LoVo (cell line): ENCODE results near the gene CACNG5.

Source experiments
- DNase-seq: peaks from one replicate; pipeline ENCODE4 v3.0.0-alpha.2; 2016; ENCODE audit warnings: low spot score

The CACNG5 gene, protein sequence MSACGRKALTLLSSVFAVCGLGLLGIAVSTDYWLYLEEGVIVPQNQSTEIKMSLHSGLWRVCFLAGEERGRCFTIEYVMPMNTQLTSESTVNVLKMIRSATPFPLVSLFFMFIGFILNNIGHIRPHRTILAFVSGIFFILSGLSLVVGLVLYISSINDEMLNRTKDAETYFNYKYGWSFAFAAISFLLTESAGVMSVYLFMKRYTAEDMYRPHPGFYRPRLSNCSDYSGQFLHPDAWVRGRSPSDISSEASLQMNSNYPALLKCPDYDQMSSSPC

DNA sequence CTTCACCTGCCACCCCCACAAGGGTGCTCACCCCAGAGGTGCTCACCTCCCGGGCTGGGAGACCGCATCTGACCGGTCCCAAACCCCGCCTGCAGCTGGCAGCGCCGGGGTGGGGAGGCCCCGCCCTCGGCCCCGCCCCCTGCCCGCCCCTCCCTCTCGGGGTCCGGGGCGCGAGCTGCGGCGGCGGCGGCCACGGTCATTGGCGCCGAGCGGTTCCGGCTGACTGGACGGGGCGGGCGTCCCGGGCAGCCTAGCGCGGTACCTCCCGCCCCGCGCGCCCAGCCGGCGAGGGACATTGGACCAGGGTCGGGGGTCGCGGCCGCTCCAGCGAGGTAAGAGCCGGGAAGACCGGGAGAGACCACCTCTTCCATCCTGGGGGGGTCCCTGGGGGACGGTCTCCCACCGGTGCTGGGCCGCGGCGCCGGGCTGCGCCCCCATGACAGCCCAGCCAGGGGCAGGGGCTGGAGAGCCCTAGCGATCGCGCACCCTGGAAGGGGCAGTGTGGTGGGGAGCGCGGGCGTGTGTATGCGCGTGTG lies at the start of gene CACNG5:
Gene CACNG5, plus strand, starts transcription at position 199 of the 536 bp plus-strand sequence. CDS start 42,216 bp downstream, outside the sequence.
- no peak for DNase-seq

DNA sequence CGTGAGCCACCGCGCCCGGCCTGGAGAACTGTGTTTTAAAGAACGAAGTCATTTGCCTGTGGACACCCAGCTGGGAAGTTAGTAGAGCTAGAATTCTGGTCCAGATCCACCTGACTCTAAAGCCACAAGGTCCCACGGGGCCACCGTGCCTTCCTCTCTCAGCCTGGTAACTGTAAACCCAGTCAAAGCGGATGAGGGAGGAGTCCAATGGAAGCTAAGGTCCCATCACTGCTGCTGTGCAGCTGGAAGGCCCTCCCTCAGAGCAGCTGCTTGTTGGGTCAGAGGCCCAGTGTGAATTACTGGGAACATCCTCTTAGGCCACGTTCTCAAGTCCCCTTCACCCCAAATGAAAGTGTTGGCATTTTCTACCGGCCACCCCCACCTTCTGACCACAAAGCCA lies 48.8 kb upstream of the CACNG5 start:
- no peak for DNase-seq

DNA sequence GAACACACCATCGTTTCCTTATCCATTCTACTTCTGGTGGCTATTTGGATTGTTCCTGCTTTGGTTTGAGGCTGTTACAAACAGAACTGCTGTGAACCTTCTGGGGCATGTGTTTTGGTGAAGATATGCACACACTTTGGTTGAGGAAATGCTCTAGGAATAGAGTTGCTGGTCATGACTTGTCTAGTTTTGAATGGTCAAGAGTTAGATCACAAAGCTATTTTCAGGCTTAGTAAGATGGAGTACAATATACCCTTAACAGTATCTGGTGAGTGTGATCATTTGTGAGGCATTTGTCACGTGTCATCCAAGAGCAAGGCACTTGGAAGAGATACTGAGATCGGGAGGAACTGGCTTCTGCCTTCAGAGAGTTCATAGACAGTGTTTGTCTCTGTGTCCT lies 47.0 kb upstream of the CACNG5 start:
- no peak for DNase-seq

DNA sequence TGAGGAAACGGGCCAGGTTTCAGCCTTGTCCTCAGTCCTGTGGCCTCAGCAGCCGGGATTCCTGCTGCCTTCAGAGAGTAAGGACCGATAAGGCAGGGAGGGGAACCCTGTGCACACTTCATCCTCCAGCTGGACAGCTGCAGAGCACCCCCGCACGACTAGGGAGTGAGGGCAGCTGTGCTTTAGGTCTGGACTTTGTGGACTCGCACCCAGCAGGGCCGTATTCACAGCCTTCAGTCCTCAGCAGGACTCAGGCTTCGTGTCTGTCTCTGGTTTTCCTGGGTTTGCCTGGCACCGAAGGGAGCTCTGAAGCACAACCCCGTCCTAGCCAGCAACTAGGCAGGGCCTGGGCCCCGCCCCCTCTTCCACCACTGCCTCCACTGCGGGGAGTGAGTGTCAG lies 45.8 kb upstream of the CACNG5 start:
- no peak for DNase-seq

DNA sequence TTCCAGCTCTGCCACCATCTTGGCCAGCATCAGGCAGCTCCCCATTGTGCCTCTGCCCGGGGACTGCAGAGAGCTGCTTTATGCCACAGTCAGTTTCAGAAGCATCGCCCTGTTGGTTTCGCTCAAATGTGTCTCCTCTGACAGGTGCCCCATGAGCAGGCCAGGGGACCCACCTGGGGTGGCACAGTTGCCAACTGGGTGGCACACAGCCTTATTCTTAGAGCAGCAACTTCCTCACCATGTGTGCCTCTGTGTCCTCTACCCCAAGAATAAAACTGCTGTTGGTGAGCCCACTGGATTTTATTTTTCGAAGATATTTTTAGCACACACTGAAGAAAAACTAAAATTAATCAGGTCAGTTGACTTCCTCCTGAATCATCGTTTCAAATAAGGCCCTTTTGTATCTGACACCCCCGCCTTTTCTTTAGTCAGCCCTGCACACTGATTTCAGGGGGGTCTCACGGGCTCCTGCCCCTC lies 44.9 kb upstream of the CACNG5 start:
- no peak for DNase-seq

DNA sequence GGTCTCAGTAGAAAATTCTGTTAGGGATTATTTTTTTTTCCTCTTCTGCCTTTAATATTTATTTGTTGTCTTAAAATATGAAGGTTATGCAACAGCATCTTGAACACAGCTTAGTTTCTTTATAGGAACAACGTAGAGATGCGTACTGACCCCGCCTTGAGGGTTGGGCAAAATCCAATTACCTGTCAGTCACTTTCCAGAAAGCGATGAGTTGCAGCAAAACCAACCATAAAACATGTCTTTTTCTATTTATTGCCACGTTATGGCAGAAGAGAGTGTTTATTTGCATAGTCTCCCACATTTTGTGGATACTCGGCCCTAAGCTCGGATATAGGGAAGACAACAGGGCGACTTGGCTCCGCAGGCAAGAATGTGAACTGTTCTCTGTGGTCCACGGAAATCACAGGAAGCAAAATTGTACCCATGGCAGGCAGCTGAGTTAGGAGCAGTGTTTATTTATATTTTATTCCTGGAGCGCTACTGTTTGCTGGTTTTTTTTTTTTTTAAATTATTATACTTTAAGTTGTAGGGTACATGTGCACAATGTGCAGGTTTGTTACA lies 44.3 kb upstream of the CACNG5 start:
- no peak for DNase-seq

DNA sequence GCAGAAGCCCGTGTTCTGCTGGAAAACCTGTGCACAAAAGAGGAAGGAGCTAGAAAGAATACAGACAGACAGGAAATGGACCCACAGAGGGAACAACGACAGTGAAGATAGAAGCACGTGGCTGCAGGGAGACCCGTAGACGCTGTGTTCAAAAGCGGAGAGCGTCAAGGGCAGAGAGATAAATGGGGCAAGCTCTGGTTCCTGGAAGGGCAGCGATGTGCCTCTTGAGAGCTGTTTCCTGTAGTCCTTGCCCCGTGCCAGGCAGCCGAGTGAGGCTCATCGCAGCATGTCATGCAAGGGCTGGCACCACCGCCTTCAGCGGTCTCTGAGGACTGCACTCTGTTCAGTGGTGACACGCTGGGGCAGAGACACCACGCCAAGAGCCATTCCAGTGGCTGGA lies 43.6 kb upstream of the CACNG5 start:
- DNase-seq, result no peak

DNA sequence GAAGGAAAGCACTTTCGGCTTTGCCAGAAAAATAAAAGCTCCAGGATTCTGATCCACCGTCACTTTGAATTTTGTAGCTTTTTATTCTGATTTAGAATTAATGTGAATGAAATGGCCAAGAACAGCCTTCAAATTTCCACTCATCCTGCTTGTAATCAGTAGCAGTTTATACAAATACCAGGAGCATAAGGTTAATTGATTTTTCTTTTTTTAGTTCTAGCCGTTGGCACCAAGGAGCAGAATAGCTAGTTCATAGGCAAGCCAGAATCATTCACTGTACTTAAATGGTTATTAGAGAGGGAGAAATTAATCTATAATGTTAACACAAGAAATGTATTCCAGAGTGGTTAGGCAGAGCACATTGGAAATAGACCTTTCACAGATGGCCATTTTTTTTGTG lies 41.1 kb upstream of the CACNG5 start:
- DNase-seq, result no peak

DNA sequence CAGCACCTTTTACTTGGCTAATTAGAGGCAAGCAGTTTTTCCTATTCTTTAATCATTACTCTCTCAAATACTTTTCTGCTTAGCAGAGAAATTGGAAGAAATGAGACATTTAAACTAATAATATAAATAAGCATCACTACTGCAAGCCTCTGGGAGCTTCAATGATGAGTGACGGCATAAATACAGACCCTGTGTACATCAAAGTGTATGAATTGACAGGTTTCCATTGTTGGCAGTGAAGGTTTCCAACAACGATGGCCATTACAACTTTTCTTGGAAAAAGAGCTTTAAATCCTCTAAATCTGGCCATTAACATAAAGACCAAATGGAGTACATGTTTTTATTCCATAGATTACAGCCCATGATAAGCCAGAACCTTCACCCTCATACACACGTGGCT lies 39.4 kb upstream of the CACNG5 start:
- DNase-seq, result no peak

DNA sequence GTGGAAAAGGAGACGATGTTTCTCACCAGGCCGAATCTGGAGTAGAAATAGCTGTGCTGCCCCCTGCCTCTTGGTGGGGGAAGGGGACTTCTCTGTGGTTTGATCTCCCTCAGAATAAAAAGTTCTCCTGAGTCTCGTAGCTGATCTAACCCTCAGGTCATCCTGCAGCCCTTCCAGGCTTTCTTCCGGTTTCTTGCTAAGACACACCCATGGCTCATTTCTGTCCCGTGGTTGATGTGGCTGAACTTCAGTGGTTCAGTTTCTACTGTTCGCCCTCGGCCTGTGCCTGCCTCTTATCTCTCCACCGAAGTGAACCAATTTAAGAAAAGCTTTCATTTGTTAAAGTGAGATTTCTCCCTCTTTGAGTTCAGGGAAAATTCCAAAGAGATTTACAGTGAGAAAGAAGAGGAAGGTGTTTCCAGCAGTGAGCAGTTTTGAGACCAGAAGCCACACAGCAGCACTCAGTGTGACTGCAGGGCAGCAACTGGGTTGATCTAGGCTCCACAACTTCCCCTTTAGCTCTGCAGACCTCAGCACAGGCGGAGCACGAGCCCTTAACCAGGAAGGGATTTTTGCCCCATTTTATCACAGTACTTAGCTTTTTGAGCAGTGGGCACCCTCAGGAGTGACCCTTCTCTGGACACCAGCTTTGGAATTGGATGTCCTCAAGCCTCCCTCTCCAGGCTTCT lies 34.9 kb upstream of the CACNG5 start:
- DNase-seq, result no peak

DNA sequence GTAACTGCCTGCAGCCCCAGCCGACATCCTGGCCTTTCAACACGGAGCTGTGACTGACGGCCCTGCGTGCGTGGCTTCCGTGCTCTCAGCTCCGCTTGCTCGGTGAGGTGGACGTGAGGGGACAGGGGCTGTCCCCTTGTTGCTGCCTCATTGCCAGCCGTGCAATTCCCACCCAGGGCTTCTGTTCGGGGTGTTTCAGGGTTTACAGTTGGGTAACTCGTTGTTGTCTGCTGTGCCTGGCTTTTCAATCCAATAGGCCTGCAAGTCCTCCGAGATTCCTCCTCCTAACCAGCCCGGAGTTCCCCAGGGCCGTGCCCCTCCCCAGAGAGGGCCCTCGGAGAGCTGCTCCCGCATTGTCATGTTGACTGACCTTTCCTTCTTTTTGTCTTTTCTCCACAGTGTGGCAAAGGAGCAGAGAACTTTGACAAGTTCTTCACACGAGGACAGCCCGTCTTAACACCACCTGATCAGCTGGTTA lies 31.4 kb upstream of the CACNG5 start:
- DNase-seq, result no peak

DNA sequence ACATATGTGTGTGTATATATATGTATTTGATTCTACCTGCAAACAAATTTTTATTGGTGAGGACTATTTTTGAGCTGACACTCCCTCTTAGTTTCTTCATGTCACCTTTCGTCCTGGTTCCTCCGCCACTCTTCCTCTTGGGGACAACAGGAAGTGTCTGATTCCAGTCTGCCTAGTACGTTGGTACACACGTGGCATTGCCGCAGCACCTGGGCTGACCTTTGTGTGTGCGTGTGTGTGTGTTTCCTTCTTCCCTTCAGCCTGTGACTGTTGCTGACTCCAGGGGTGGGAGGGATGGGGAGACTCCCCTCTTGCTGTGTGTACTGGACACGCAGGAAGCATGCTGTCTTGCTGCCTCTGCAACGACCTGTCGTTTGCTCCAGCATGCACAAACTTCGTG lies 29.4 kb upstream of the CACNG5 start:
- no peak for DNase-seq

DNA sequence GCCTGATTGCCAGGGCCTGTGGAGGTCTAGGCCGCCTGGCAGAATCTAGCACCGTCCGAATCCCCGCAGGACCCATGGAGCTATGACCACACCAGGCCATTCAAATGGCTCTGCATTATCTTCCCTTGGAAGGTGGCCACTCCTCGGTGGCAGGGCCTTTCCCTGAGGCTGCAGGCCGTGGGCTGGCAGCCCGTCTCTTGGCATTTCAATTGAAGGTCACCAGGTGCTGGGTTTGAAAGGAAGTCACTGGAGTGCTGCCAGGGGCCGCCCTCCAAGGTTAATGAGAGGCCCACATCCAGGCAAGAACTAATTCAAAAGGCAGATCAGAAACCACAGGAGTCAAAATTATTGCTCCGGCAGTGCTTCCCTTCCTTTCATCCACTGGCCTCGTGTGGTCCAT lies 27.7 kb upstream of the CACNG5 start:
- DNase-seq, result no peak

DNA sequence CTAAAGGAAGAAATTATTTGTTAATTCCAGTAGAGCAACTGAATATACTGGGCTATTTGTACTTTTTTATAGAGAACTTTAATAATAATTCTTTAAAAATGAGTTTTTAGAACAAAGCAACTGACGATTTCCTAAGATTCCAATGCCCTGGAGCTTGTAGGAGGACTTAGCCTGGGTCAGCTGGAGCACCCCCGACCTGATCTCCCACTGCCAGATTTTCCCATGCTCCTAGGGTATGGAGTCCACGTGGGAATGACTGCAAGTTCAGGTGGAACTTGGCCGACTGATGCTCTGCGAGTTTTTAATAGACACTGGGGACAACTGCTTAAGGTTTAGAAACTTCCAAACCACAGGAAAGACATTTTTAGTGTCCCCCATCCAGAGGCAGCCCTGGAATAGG lies 25.5 kb upstream of the CACNG5 start:
- DNase-seq, result no peak

DNA sequence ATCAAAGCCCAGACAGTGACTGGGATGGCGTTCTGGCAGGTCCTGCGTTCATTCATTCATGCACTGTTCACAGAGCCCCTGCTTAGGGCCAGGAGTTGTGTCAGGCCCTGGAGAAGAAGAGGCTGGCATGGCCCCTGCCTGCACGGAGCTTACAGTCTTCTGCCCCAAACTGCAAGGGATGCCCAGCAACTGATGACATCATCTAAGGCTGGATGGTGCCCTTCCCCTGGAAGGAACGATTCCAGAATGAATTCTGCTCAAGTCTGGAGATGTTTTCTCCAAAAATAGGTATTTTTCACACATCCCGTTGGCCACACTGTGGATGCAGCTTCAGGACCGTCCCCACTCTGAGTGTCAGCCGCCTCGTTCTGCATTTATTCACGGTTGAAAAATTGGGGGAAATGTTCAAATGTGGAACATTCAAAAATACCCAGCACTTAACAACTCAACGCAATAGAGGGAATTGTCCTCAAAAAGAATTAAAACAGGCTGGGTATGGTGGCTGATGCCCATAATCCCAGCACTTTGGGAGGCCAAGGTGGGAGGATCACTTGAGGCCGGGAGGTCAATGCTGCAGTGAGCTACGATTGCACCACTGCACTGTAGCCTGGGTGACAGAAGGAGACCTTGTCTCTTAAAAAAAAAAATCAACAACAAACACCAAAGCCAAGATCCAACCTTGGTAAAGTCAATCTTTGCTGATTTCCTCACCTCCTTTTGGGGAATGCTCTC lies 23.8 kb upstream of the CACNG5 start:
- DNase-seq, result no peak

DNA sequence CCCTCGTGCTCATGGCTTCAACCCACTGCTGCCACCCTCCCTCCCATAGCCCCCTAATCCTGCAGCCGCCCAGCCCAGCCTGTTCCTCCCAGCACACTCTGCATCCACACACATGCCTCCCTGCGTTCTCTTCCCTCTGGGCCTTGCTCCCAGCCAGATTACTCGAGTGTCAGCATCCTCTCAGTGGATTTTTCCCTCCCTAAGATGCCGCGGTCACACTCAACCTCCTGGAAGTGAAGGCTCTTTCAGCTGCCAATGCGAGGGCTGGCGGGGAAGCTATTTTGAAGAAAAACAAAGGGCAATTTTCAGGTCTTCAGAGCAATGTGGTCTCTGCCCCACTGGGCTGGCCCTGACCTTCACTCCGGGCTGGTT lies 23.2 kb upstream of the CACNG5 start:
- DNase-seq, result no peak

DNA sequence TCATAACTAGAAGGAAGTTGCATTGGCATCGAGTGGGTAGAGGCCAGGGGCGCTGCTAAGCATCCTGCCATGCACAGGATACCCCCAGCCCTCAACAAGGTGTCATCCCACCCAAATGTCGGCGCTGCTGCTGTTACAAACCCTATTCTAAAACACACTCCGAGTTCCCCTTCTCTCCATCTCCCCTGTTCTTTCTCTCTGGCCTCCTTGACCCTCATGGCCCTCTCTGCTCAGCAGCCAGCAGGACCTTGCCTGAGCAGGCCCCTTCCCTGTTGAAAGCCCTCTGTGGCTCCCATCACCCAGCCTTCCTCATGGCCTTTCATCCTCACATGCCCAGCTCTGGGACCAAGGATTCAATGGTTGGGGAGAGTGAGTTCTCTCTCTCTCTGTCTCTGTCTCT lies 22.3 kb upstream of the CACNG5 start:
- DNase-seq, result no peak

DNA sequence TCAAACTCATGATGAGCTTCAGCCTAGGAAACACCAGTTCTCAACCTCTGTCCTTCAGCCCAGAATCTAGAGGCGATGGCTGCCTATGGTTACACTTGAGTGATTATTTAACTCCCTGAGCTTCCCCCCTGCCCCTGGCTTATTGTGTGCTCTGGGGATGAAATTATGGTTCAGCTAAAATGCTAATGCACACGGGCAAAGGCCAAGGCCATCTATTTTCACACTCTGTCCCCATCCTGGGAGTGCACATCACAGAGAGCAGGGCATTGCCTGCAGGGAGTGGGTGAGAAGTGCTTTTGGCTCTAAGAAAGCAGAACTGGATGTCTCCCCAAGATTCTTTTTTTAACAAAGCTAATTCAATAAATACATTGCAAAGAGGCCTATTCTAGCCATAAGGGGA lies 21.6 kb upstream of the CACNG5 start:
- DNase-seq, result no peak

DNA sequence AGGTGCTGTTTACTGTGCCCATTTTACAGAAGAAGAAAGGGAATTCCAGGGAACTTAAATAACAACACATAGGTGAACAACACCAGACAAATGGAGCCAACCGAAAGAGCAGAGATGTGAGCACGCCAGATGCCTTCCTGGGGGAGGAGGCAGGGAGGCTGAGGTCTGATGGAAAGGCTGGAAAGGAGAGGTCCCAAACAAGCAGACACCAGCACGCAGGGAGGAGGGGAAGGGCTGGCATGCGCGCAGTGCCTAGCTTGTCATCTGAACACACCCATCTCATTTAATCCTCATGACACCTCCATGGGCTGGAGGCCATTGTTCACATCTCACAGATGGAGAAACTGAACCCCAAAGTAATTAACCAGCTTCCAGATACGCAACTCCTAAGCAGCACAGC lies 20.9 kb upstream of the CACNG5 start:
- no peak for DNase-seq

DNA sequence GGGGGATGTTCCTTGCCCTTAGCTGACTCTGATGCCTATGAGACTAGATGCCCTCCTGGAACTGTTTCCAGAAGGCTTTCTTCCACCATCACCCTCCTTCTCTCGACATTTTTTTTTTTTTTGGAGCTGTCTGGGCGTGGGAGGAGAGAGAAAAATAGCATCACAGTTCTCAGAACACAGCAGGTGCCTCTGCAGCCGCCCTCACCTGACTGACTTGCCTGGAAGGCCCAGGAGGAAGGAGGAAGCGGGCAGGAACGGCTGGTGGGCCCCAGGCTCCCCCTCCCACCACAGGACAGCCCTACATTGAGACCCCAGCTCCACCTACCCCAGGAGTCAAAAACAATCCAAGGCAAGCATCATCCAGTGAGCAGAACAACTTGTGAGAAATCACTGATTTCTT lies 20.3 kb upstream of the CACNG5 start:
- DNase-seq, result no peak

DNA sequence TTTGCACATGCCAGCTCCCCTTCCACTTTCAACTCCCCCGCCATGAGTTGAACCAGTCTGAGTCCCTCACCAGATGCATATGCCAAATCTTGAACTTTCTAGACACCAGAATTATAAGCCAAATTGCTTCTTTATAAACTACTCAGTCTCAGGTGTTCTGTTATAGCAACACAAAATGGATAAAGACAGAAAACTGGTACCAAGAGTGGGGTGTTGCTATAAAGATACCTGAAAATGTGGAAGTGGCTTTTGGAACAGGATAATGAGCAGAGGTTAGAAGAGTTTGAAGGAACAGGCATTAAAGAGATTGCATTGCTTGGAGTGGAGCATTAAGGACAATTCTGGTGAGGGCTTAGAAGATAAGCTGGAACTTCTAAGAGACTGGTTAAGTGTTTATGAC lies 17.2 kb upstream of the CACNG5 start:
- DNase-seq, result no peak

DNA sequence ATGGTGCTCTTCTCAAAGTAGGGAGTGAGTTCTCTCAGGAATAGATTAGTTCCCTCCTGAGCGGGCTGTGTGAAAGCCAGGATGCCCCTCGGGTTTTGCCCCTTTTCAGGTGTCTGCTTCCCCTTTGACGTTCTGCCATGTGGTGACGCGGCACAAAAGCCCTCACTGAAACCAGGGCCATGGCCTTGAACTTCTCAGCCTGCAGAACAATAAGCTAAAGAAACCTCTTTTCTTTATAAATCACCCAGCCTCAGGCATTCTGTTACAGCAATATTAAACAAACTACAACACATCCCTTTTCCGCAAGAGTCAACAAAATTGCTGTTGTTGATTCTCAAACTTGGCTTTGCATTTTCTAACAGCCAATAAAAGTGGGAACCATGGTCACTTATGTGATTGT lies 15.5 kb upstream of the CACNG5 start:
- no peak for DNase-seq

DNA sequence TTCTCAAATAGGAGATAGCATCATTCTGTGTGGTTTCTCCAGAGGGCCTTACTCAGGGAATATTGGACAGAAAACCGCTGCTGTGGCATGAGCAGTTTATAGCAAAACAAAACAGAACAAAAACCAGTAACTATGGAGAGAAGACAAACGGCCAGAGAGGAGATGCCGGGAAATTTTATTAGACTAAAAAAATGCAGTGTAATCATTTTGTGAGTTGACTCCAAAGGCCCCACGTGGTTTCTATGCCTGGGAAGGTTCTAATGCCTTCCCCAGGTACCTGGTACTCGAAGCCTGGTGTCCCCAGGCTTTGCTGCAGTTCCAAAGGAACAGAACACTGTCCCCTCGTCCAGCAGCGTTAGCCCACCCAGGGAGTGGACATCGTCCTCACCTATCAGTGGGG lies 12.9 kb upstream of the CACNG5 start:
- no peak for DNase-seq
